Measurements from ENCODE around the gene DSC3.
"Not testable (repeated sequence)": the region's sequence is repeated elsewhere in the genome, so short reads cannot be mapped to it uniquely, and the experiment has no call there.

DSC3 gene

DNA sequence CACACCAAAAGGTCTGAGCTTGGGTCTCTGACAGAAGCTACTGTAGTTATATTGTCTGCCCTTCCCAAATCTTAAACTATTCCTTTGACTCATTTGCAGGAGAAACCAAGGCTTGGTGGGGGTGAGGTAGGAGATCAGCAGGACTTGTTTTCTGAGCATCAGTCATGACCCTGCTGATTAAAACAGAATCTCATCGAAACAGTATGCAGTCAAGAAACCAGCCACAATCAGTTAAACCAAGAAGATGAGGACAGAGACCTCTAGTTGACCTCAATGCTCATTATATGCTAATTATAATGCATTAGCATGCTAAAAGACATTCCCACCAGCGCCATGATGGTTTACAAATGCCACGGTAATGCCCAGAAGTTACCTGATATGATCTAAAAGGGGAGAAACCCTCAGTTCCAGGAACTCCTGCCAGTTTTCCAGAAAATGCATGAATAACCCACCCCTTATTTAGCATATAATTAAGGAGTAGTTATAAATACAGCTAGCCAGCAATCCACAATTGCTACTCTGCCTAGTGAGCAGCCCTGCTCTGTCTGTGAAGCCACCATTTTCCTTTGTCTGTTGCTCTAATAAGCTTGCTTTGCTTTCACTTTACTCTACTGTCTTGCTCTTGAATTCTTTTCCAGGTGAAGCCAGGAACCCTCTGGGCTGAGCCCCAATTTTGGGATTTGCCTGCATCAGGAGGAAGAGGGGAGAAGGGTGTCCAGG lies 26.7 kb downstream of the DSC3 start:
- H3K27ac ChIP-seq (ENCODE audit: low read length), result no peak overlapping the region
- no peak overlapping the region for H3K4me2 ChIP-seq (ENCODE audit: insufficient read depth, low read length)
- no peaks in the 10 kb centered on the region for H3K27me3 ChIP-seq (ENCODE audit: insufficient read depth, low read length, poor library complexity)
- ATAC-seq (ENCODE audit: insufficient read depth, low read depth) (no peak), DNase-seq (no peak)
- H3K4me1 ChIP-seq (ENCODE audit: insufficient read depth, low read length), result no peaks in the 10 kb centered on the region
- no peaks in the 10 kb centered on the region for H3K79me2 ChIP-seq (ENCODE audit: insufficient read depth, low read length)
- no peak overlapping the region for H3K4me3 ChIP-seq (ENCODE audit: low read depth in 1 of 2, low read length in 2 of 2)
- H3K9ac ChIP-seq (ENCODE audit: low read depth, low read length), result no peak overlapping the region
- H3K36me3 ChIP-seq (ENCODE audit: insufficient read depth, low read length), result no peaks in the 10 kb centered on the region
- no peak overlapping the region for H2AFZ ChIP-seq (ENCODE audit: low read depth, low read length)
- H4K20me1 ChIP-seq (ENCODE audit: insufficient read depth, low read length), result no peaks in the 10 kb centered on the region
- TF ChIP-seq, protein P1, sequence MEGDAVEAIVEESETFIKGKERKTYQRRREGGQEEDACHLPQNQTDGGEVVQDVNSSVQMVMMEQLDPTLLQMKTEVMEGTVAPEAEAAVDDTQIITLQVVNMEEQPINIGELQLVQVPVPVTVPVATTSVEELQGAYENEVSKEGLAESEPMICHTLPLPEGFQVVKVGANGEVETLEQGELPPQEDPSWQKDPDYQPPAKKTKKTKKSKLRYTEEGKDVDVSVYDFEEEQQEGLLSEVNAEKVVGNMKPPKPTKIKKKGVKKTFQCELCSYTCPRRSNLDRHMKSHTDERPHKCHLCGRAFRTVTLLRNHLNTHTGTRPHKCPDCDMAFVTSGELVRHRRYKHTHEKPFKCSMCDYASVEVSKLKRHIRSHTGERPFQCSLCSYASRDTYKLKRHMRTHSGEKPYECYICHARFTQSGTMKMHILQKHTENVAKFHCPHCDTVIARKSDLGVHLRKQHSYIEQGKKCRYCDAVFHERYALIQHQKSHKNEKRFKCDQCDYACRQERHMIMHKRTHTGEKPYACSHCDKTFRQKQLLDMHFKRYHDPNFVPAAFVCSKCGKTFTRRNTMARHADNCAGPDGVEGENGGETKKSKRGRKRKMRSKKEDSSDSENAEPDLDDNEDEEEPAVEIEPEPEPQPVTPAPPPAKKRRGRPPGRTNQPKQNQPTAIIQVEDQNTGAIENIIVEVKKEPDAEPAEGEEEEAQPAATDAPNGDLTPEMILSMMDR (IDR thresholded peaks at IDR 0.05; ENCODE audit: borderline replicate concordance, extremely low read depth, low read length, poor library complexity, severe bottlenecking), result no peak
- no peak for TF ChIP-seq EZH2 (IDR thresholded peaks at IDR 0.05; ENCODE audit: borderline replicate concordance, low read depth, low read length, severe bottlenecking)
- no peaks in the 10 kb centered on the region for H3K9me3 ChIP-seq (ENCODE audit: insufficient read depth, low read length, severe bottlenecking)

DNA sequence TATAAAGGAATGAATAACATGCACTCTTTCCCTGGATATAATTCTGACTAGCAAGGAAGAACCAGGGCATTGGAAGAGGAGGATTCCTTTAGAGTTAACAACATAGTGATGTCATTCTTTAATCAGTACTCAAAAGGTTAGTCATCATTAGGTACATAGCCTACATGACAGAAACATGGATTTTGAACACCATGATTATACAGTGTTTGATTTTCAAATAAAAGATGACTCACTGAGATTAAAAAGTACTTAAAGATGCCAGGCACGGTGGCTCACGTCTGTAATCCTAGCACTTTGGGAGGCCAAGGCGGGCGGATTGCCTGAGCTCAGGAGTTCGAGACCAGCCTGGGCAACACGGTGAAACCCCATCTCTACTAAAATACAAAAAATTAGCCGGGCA lies 31.1 kb downstream of the DSC3 start:
- H2AFZ ChIP-seq (ENCODE audit: low read depth, low read length); H3K4me1 ChIP-seq (ENCODE audit: insufficient read depth, low read length); H3K27me3 ChIP-seq (ENCODE audit: insufficient read depth, low read length, poor library complexity); H3K36me3 ChIP-seq (ENCODE audit: insufficient read depth, low read length); DNase-seq; H3K27ac ChIP-seq (ENCODE audit: low read length); H3K79me2 ChIP-seq (ENCODE audit: insufficient read depth, low read length); H4K20me1 ChIP-seq (ENCODE audit: insufficient read depth, low read length); H3K4me2 ChIP-seq (ENCODE audit: insufficient read depth, low read length); H3K4me3 ChIP-seq (ENCODE audit: low read depth in 1 of 2, low read length in 2 of 2); ATAC-seq (ENCODE audit: insufficient read depth, low read depth); H3K9ac ChIP-seq (ENCODE audit: low read depth, low read length); H3K9me3 ChIP-seq (ENCODE audit: insufficient read depth, low read length, severe bottlenecking): not testable (repeated sequence)

DNA sequence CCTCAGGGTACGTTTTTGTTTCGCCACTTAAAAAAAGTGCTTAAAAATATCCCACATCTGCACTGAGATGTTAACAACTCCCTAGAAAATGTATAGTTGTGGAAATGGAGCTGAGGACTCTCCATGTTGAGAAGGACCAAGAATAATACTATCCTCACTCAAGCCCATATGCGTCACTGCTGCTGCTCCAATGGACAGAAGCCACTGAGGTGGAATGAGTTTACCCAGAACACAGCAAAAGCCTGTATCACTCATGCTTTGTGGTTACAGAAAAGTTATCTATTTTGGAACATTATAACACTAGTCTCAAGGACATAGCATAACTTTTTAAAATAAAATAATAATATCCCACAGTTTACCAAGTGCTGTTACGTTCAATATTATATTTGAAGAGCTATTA lies 31.9 kb downstream of the DSC3 start:
- Histone ChIP-seq H3K4me2 (ENCODE audit: insufficient read depth, low read length) (no peak overlapping the region), H3K9ac (ENCODE audit: low read depth, low read length) (no peak overlapping the region)

DNA sequence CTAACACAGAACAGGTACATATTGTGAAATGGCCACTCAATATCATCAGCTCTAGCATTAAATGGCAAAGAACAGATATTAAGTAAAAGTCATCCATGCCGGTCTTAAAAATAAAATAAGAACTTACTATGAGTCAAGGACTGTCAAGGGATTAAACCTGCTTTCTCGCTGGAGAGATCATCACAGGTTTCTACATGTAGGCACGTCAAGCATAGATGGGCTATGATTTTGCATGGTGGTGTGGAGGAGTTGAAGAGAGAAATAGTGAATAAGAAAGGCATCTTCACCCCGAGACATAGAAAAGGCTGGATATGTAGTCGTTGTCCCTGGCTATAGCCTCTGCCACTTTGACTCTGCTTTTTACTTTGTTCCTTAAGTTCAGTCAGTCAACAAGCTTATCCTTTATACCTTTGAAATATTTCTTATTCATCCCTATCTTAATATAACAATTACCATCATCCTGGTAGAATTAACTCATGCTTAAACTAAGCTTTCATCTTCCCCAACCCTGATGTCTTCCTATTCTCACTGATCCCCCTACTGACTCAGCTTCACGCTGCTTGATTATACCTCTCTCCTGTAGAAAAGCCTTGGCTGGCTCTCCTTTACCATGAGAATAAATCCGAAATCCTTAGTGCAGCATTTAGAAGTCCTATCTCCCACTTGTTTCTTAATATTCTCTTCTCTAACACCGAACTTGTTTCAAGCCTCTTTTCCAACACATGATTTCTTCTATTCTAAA lies 42.5 kb downstream of the DSC3 start:
- peaks cover 6% of the 10 kb centered on the region for H3K27me3 ChIP-seq (ENCODE audit: insufficient read depth, low read length, poor library complexity)
- H3K4me3 ChIP-seq (ENCODE audit: low read depth in 1 of 2, low read length in 2 of 2), result no peak overlapping the region
- H2AFZ ChIP-seq (ENCODE audit: low read depth, low read length), result no peak overlapping the region
- H4K20me1 ChIP-seq (ENCODE audit: insufficient read depth, low read length), result no peaks in the 10 kb centered on the region
- H3K4me2 ChIP-seq (ENCODE audit: insufficient read depth, low read length), result no peak overlapping the region
- no peak overlapping the region for H3K27ac ChIP-seq (ENCODE audit: low read length)
- no peak for ATAC-seq (ENCODE audit: insufficient read depth, low read depth)
- H3K36me3 ChIP-seq (ENCODE audit: insufficient read depth, low read length), result no peaks in the 10 kb centered on the region
- no peaks in the 10 kb centered on the region for H3K79me2 ChIP-seq (ENCODE audit: insufficient read depth, low read length)
- no peaks in the 10 kb centered on the region for H3K9me3 ChIP-seq (ENCODE audit: insufficient read depth, low read length, severe bottlenecking)
- no peak overlapping the region for H3K9ac ChIP-seq (ENCODE audit: low read depth, low read length)
- no peaks in the 10 kb centered on the region for H3K4me1 ChIP-seq (ENCODE audit: insufficient read depth, low read length)
- DNase-seq, result no peak
- TF ChIP-seq, protein P1 (IDR thresholded peaks at IDR 0.05; ENCODE audit: borderline replicate concordance, extremely low read depth, low read length, poor library complexity, severe bottlenecking), result no peak
- no peak for TF ChIP-seq EZH2 (IDR thresholded peaks at IDR 0.05; ENCODE audit: borderline replicate concordance, low read depth, low read length, severe bottlenecking)

More for the DNA sequence above, 31.9 kb downstream of the DSC3 start:
- H3K4me3 ChIP-seq (ENCODE audit: low read depth in 1 of 2, low read length in 2 of 2), result no peak overlapping the region
- no peaks in the 10 kb centered on the region for H3K36me3 ChIP-seq (ENCODE audit: insufficient read depth, low read length)
- TF ChIP-seq, protein P1 (IDR thresholded peaks at IDR 0.05; ENCODE audit: borderline replicate concordance, extremely low read depth, low read length, poor library complexity, severe bottlenecking), result no peak
- TF ChIP-seq EZH2 (IDR thresholded peaks at IDR 0.05; ENCODE audit: borderline replicate concordance, low read depth, low read length, severe bottlenecking), result no peak
- no peak overlapping the region for H2AFZ ChIP-seq (ENCODE audit: low read depth, low read length)
- H3K4me1 ChIP-seq (ENCODE audit: insufficient read depth, low read length), result no peaks in the 10 kb centered on the region
- DNase-seq (no peak), ATAC-seq (ENCODE audit: insufficient read depth, low read depth) (no peak)
- H3K27ac ChIP-seq (ENCODE audit: low read length), result no peak overlapping the region
- H3K27me3 ChIP-seq (ENCODE audit: insufficient read depth, low read length, poor library complexity), result no peaks in the 10 kb centered on the region
- no peaks in the 10 kb centered on the region for H3K79me2 ChIP-seq (ENCODE audit: insufficient read depth, low read length)
- no peaks in the 10 kb centered on the region for H4K20me1 ChIP-seq (ENCODE audit: insufficient read depth, low read length)
- no peaks in the 10 kb centered on the region for H3K9me3 ChIP-seq (ENCODE audit: insufficient read depth, low read length, severe bottlenecking)

Measured in DND-41 (cell line).